Endothelial cell of umbilical vein (primary cell): ENCODE results near the gene KIF3A. TPM values are rescaled to one million over a fixed set of nuclear protein-coding genes. Genes with fewer than 3 reads are reported as not detected.

ENCODE experiments used
- BruUV-seq: library from RNA; stranded (reverse); fragments of 400-500 nt; replicated peaks from 2 replicates; lab custom pipeline; 2021; lab: Mats Ljungman, UMichigan
- CTCF ChIA-PET: fragments of 300-600, 350-600 bp; sonication (Branson Sonifier 250); formaldehyde crosslinking; loops from one replicate; lab custom pipeline; 2021; ENCODE audit warnings: antibody characterized with exemption, inconsistent platforms; lab: Charles Lee
- POLR2A ChIA-PET: fragments of 300-600, 350-600 bp; sonication (Branson Sonifier 250); formaldehyde crosslinking; loops from one replicate; lab custom pipeline; 2021; ENCODE audit warnings: antibody characterized with exemption, inconsistent platforms; lab: Charles Lee
- DNase-seq: peaks from one replicate; pipeline ENCODE4 v3.0.0-alpha.2; 2011; ENCODE audit warnings: low read depth, low spot score
- FAIRE-seq: peaks from 2 replicates; lab custom pipeline; 2011; peaks lifted over from hg19 to GRCh38; lab: Jason Lieb, UNC
- H2AFZ ChIP-seq: 2 replicates; pipeline ENCODE4 v1.6.0; 2012; ENCODE audit warnings: low read depth, low read length, control low read depth, inconsistent platforms
- H3K27ac ChIP-seq: 2 replicates; pipeline ENCODE4 v1.5.1; 2011; ENCODE audit warnings: low read depth, mild to moderate bottlenecking, control low read depth, low read length, moderate library complexity; ENCODE audit not compliant: insufficient read depth
- H3K27me3 ChIP-seq, 2 experiments: 2 replicates each; pipeline versions ENCODE4 v1.6.0 to v1.6.1; 2011; ENCODE audit warnings: low read length in 2 of 2, mixed read lengths in 1 of 2; ENCODE audit not compliant: control insufficient read depth in 2 of 2, insufficient read depth in 2 of 2
- H3K36me3 ChIP-seq, 2 experiments: 2 replicates in 1 of 2; 3 replicates in 1 of 2; pipeline ENCODE4 v1.5.1; 2011; ENCODE audit warnings: low read length in 2 of 2, mild to moderate bottlenecking in 1 of 2, moderate library complexity in 1 of 2; ENCODE audit not compliant: control insufficient read depth in 2 of 2, insufficient read depth in 2 of 2; ENCODE audit errors: extremely low read depth in 1 of 2
- H3K4me1 ChIP-seq: 3 replicates; pipeline ENCODE4 v1.5.1; 2011; ENCODE audit warnings: mild to moderate bottlenecking, low read length; ENCODE audit not compliant: control insufficient read depth, insufficient read depth; ENCODE audit errors: extremely low read depth
- H3K4me2 ChIP-seq: 2 replicates; pipeline ENCODE4 v1.6.1; 2011; ENCODE audit warnings: low read length, control low read depth, mixed read lengths; ENCODE audit not compliant: insufficient read depth
- H3K4me3 ChIP-seq, 3 experiments: fragments of 200-600 bp in 1 of 3; sonication (generic), shearing (Covaris generic) in 1 of 3; replicated peaks in 1 of 3; 2 replicates each; pipeline ENCODE4 v1.5.1; 2011 to 2016; ENCODE audit warnings: control low read depth in 3 of 3, low read length in 3 of 3, mild to moderate bottlenecking in 2 of 3, inconsistent platforms in 1 of 3, low read depth in 1 of 3, moderate library complexity in 1 of 3; ENCODE audit not compliant: insufficient read depth in 1 of 3
- H3K79me2 ChIP-seq: 2 replicates; pipeline ENCODE4 v1.6.0; 2012; ENCODE audit warnings: low read length, inconsistent platforms; ENCODE audit not compliant: control insufficient read depth, insufficient read depth
- H3K9ac ChIP-seq: replicated peaks from 2 replicates; pipeline ENCODE3; 2011; ENCODE audit warnings: low read length, control low read depth; ENCODE audit not compliant: insufficient read depth; ENCODE audit errors: extremely low read depth
- H3K9me1 ChIP-seq: replicated peaks from 3 replicates; pipeline ENCODE4 v1.6.0; 2011; ENCODE audit warnings: mild to moderate bottlenecking, low read length; ENCODE audit not compliant: control insufficient read depth, insufficient read depth; ENCODE audit errors: extremely low read depth
- H3K9me3 ChIP-seq: replicated peaks from 2 replicates; pipeline ENCODE4 v1.5.1; 2012; ENCODE audit warnings: low read length, inconsistent platforms; ENCODE audit not compliant: control insufficient read depth, insufficient read depth
- H4K20me1 ChIP-seq: replicated peaks from 2 replicates; pipeline ENCODE3; 2011; ENCODE audit warnings: mild to moderate bottlenecking, low read length; ENCODE audit not compliant: control insufficient read depth, insufficient read depth; ENCODE audit errors: extremely low read depth
- CTCF ChIP-seq, 2 donors: IDR thresholded peaks; 1 replicate in 1 of 2; 2 replicates in 1 of 2; pipeline ENCODE4 v1.5.1; 2011; ENCODE audit warnings: low read length in 2 of 2, mild to moderate bottlenecking in 2 of 2, moderate library complexity in 2 of 2, control low read depth in 1 of 2, inconsistent platforms in 1 of 2, low read depth in 1 of 2; ENCODE audit not compliant: insufficient read depth in 1 of 2; ENCODE audit errors: extremely low read depth in 1 of 2
- EZH2 ChIP-seq: IDR thresholded peaks from 2 replicates; pipeline ENCODE4 v1.6.1; 2012; ENCODE audit warnings: borderline replicate concordance, low read depth, mild to moderate bottlenecking, moderate library complexity, low read length, inconsistent platforms; ENCODE audit not compliant: severe bottlenecking
- FOS ChIP-seq: IDR thresholded peaks from 2 replicates; pipeline ENCODE4 v1.6.1; 2011; ENCODE audit warnings: mild to moderate bottlenecking, low read length, moderate library complexity, borderline replicate concordance; ENCODE audit not compliant: insufficient read depth
- GATA2 ChIP-seq: IDR thresholded peaks from 2 replicates; pipeline ENCODE4 v1.7.0; 2011; ENCODE audit warnings: low read depth, mild to moderate bottlenecking, moderate library complexity, mixed read lengths, low read length; ENCODE audit not compliant: insufficient read length, insufficient read depth
- JUN ChIP-seq: IDR thresholded peaks from 2 replicates; pipeline ENCODE4 v1.6.1; 2011; ENCODE audit warnings: borderline replicate concordance, low read depth; ENCODE audit not compliant: insufficient read length, insufficient read depth
- MAX ChIP-seq: IDR thresholded peaks from 2 replicates; pipeline ENCODE4 v1.6.1; 2011; ENCODE audit not compliant: insufficient read depth, insufficient read length
- MYC ChIP-seq: IDR thresholded peaks from one replicate; pipeline ENCODE4 v1.6.1; 2011; ENCODE audit warnings: mild to moderate bottlenecking, low read depth, low read length
- POLR2A ChIP-seq: IDR thresholded peaks from 2 replicates; pipeline ENCODE4 v1.6.1; 2012; ENCODE audit warnings: low read depth, mild to moderate bottlenecking, control low read depth, low read length
- POLR2AphosphoS5 ChIP-seq: IDR thresholded peaks from 2 replicates; pipeline ENCODE4 v1.6.1; 2012; ENCODE audit warnings: low read depth, mild to moderate bottlenecking, control low read depth, low read length, moderate library complexity; ENCODE audit not compliant: insufficient read depth
- dilution Hi-C: fragments of 300-500 bp; cut with MboI; formaldehyde crosslinking; loops from one replicate; pipeline ENCODE4 v1.15.0; 2019; ENCODE audit warnings: low sequenced_read_pairs; ENCODE audit not compliant: extremely low pct_ligation_motif_present
- intact Hi-C: fragments of 100-400 bp; cut with micrococcal nuclease; formaldehyde crosslinking; loops from one replicate; pipeline ENCODE4 v1.10.0; 2022
- polyA plus RNA-seq, 4 experiments: library from polyadenylated mRNA; depleted of rRNA in 3 of 4; stranded (reverse) in 3 of 4; unstranded in 1 of 4; fragments of >200 nt; gene quantifications; 2 replicates each; pipeline versions ENCODE4 v1.2.1 to v1.2.3, GENCODE V29; 2011 to 2012; ENCODE audit warnings: missing spikeins in 1 of 4
- total RNA-seq: library from RNA; stranded (reverse); gene quantifications from 2 replicates; pipeline ENCODE4 v1.2.3, GENCODE V29; 2021

The KIF3A gene
- total and polyA plus RNA-seq, 2 donors (not counting 3 experiments of a cell fraction or from before 2014, with no cell fraction given), result 3.3 to 11.2 TPM

GRCh38 chr5:132785864-132786263 is 48.5 kb upstream of the KIF3A start:
- no peak overlapping the region for H3K4me3 ChIP-seq
- H4K20me1 ChIP-seq, result no peaks in the 10 kb centered on the region
- DNase-seq (no peak), FAIRE-seq (no peak)
- no peaks in the 10 kb centered on the region for H3K36me3 ChIP-seq
- TF ChIP-seq GATA2 (no peak), JUN (no peak), MAX (no peak), POLR2AphosphoS5 (no peak), MYC (no peak), POLR2A (no peak), CTCF (IDR thresholded peaks at IDR 0.05; ENCODE audit: extremely low read depth in 1 of 2, insufficient read depth in 1 of 2, low read depth in 1 of 2, low read length in 2 of 2) (no peak), EZH2 (no peak), FOS (no peak)
- no peaks in the 10 kb centered on the region for H3K79me2 ChIP-seq
- H3K9ac ChIP-seq, result no peak overlapping the region
- H3K4me2 ChIP-seq, result no peak overlapping the region
- ChIA-PET CTCF (interaction anchor here (1.2 to 1.9 kb wide), 2 partner anchors 12 to 34 kb away, joined by 4 to 11 read pairs; no protein-coding TSS in a partner anchor), POLR2A (no interaction called here)
- no peaks in the 10 kb centered on the region for H3K27me3 ChIP-seq
- dilution Hi-C loops (no loop called here), intact Hi-C loops (no loop called here)
- BruUV-seq, result no TSS peak
- no peaks in the 10 kb centered on the region for H3K9me1 ChIP-seq
- H2AFZ ChIP-seq, result no peak overlapping the region
- no peak overlapping the region for H3K27ac ChIP-seq
- no peaks in the 10 kb centered on the region for H3K9me3 ChIP-seq
- H3K4me1 ChIP-seq, result peaks cover 12% of the 10 kb centered on the region
